Mesendoderm (in vitro differentiated cells): ENCODE data around the gene LLGL1.
A peak's percentile ranks its signal among the peaks of the same experiment; 100 is the strongest.

Source experiments
- DNase-seq: peaks from one replicate; pipeline ENCODE4 v3.0.0; 2013
- H2AK5ac ChIP-seq: 2 replicates; pipeline ENCODE4 v1.6.1; 2013; ENCODE audit warnings: low read length, inconsistent platforms
- H2BK120ac ChIP-seq: 2 replicates; pipeline ENCODE4 v1.6.1; 2013; ENCODE audit warnings: low read depth, mild to moderate bottlenecking, low read length, moderate library complexity, mixed read lengths
- H2BK15ac ChIP-seq: replicated peaks from 2 replicates; pipeline ENCODE4 v1.6.1; 2013; ENCODE audit warnings: low read depth, mild to moderate bottlenecking, moderate library complexity
- H2BK5ac ChIP-seq: 2 replicates; pipeline ENCODE4 v1.6.1; 2013; ENCODE audit warnings: low read length, inconsistent platforms
- H3K18ac ChIP-seq: 2 replicates; pipeline ENCODE4 v1.6.1; 2013; ENCODE audit warnings: mild to moderate bottlenecking, low read length, mixed read lengths
- H3K23ac ChIP-seq: one replicate; pipeline ENCODE4 v1.6.1; 2013; ENCODE audit warnings: low read length
- H3K27ac ChIP-seq: 2 replicates; pipeline ENCODE4 v1.5.1; 2013; ENCODE audit warnings: low read depth, mild to moderate bottlenecking, inconsistent platforms, low read length, moderate library complexity
- H3K27me3 ChIP-seq: 2 replicates; pipeline ENCODE4 v1.6.1; 2013; ENCODE audit warnings: low read length, control low read depth, mild to moderate bottlenecking, inconsistent platforms; ENCODE audit not compliant: insufficient read depth, poor library complexity
- H3K36me3 ChIP-seq: 2 replicates; pipeline ENCODE4 v1.6.1; 2013; ENCODE audit warnings: low read length, inconsistent platforms; ENCODE audit not compliant: control insufficient read depth, insufficient read depth
- H3K4ac ChIP-seq: one replicate; pipeline ENCODE4 v1.6.1; 2013; ENCODE audit warnings: low read depth, mild to moderate bottlenecking, low read length, moderate library complexity
- H3K4me1 ChIP-seq: 2 replicates; pipeline ENCODE4 v1.6.1; 2013; ENCODE audit warnings: low read depth, low read length, inconsistent platforms; ENCODE audit not compliant: control insufficient read depth
- H3K4me2 ChIP-seq: 2 replicates; pipeline ENCODE4 v1.6.1; 2013; ENCODE audit warnings: low read length
- H3K4me3 ChIP-seq: 2 replicates; pipeline ENCODE4 v1.5.1; 2013; ENCODE audit warnings: mild to moderate bottlenecking, low read length
- H3K56ac ChIP-seq: one replicate; pipeline ENCODE4 v1.6.1; 2013; ENCODE audit warnings: low read length
- H3K79me1 ChIP-seq: 2 replicates; pipeline ENCODE4 v1.6.1; 2013; ENCODE audit warnings: low read length, inconsistent platforms
- H3K79me2 ChIP-seq: 2 replicates; pipeline ENCODE4 v1.6.1; 2013; ENCODE audit warnings: mild to moderate bottlenecking, low read length; ENCODE audit not compliant: control insufficient read depth, insufficient read depth
- H3K9ac ChIP-seq: 2 replicates; pipeline ENCODE4 v1.6.1; 2013; ENCODE audit warnings: low read length, inconsistent platforms
- H4K5ac ChIP-seq: one replicate; pipeline ENCODE4 v1.6.1; 2013; ENCODE audit warnings: low read length
- H4K8ac ChIP-seq: one replicate; pipeline ENCODE4 v1.6.1; 2013; ENCODE audit warnings: low read depth, mild to moderate bottlenecking, control low read depth, low read length, moderate library complexity
- WGBS: extraction: QIAGEN DNeasy Blood & Tissue Kit; methylation state at CpG from one replicate; pipeline ENCODE4 v1.1.7; 2013; ENCODE audit warnings: low lambda C conversion rate, missing lambda C conversion rate; ENCODE audit not compliant: insufficient coverage; ENCODE audit errors: extremely low coverage; 5-methylcytosine and 5-hydroxymethylcytosine counted together

Gene LLGL1

DNA sequence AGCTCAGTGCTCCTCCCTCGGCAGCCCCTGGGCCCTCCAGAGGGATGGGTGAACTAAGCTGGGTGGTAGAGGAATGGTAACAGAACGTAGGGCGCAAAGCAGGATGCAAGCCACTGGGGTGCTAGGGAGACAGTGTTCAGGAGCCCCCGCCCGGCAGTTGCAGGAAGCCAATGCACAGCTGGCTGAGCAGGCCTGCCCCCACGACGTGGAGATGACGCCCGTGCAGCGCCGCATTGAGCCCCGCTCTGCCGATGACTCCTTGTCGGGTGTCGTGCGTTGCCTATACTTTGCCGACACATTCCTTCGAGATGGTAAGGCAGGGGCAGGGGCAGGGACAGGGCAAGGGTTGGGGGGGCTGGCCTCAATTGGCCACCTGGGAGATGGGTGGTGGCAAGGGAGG, 12.9 kb downstream of the LLGL1 start:
- H3K18ac ChIP-seq: no peak overlapping the region
- H3K79me1 ChIP-seq: no peaks in the 10 kb centered on the region
- H3K4me3 ChIP-seq: no peak overlapping the region
- no peaks in the 10 kb centered on the region for H3K27me3 ChIP-seq
- no peak for DNase-seq
- no peak overlapping the region for H2BK15ac ChIP-seq
- H2AK5ac ChIP-seq: no peak overlapping the region
- H2BK5ac ChIP-seq: no peak overlapping the region
- no peak overlapping the region for H3K56ac ChIP-seq
- H4K8ac ChIP-seq: no peak overlapping the region
- H3K4me1 ChIP-seq: no peaks in the 10 kb centered on the region
- H3K23ac ChIP-seq: no peak overlapping the region
- no peak overlapping the region for H3K27ac ChIP-seq
- no peak overlapping the region for H3K4me2 ChIP-seq
- WGBS: no CpG with 5 or more reads among the region's 18 CpGs
- no peak overlapping the region for H3K9ac ChIP-seq
- peaks cover 9% of the 10 kb centered on the region for H3K36me3 ChIP-seq
- no peaks in the 10 kb centered on the region for H3K79me2 ChIP-seq
- no peak overlapping the region for H4K5ac ChIP-seq
- H2BK120ac ChIP-seq: no peak overlapping the region
- no peak overlapping the region for H3K4ac ChIP-seq

- Histone ChIP-seq H3K4ac (no peak overlapping the region), H3K27ac (no peak overlapping the region), H3K56ac (no peak overlapping the region), H2BK5ac (no peak overlapping the region), H3K27me3 (no peaks in the 10 kb centered on the region), H2BK120ac (no peak overlapping the region), H3K23ac (no peak overlapping the region), H3K18ac (no peak overlapping the region), H4K5ac (no peak overlapping the region), H3K4me2 (no peak overlapping the region), H2BK15ac (no peak overlapping the region), H3K79me2 (no peaks in the 10 kb centered on the region), H3K9ac (no peak overlapping the region), H2AK5ac (no peak overlapping the region), H3K4me3 (no peak overlapping the region), H4K8ac (no peak overlapping the region), H3K36me3 (peaks cover 14% of the 10 kb centered on the region), H3K4me1 (no peaks in the 10 kb centered on the region), H3K79me1 (no peaks in the 10 kb centered on the region)
- no CpG with 5 or more reads among the region's 19 CpGs for WGBS
- DNase-seq: no peak
Measured at GRCh38 chr17:18240449-18240848, 15.0 kb downstream of the LLGL1 start.

DNA sequence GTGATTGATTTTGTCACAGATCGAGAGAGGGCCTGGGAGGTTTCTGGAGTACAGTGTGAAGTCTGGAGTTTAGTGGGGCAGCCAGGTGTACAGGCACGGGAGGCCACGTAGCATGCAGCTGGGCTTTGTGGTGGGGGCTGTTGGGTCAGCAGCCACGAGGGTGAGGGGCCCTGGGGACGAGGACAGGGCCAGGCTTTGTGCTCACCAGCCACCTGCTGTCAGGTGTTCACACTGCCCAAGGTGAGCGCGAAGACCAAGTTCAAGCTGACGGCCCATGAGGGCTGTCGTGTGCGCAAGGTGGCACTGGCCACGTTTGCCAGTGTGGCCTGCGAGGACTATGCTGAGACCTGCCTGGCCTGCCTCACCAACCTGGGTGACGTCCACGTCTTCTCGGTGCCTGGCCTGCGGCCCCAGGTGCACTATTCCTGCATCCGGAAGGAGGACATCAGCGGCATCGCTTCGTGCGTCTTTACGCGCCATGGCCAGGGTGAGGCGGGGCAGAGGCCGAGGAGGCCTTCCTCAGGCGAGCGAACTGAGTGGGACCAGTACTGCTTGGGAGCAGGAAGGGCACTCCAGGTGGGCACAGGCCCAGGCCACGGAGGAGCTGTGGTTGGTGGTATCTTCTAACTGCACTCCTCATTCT, 15.9 kb downstream of the LLGL1 start:
- H3K4me1 ChIP-seq: no peaks in the 10 kb centered on the region
- H3K27me3 ChIP-seq: no peaks in the 10 kb centered on the region
- WGBS: no CpG with 5 or more reads among the region's 28 CpGs
- no peak overlapping the region for H3K4ac ChIP-seq
- no peaks in the 10 kb centered on the region for H3K79me1 ChIP-seq
- H4K5ac ChIP-seq: no peak overlapping the region
- H3K9ac ChIP-seq: no peak overlapping the region
- H3K4me2 ChIP-seq: no peak overlapping the region
- H2BK120ac ChIP-seq: no peak overlapping the region
- no peak overlapping the region for H2AK5ac ChIP-seq
- no peak overlapping the region for H3K4me3 ChIP-seq
- no peak overlapping the region for H3K27ac ChIP-seq
- no peak overlapping the region for H3K56ac ChIP-seq
- H2BK15ac ChIP-seq: no peak overlapping the region
- no peak overlapping the region for H3K18ac ChIP-seq
- no peak for DNase-seq
- H4K8ac ChIP-seq: no peak overlapping the region
- H2BK5ac ChIP-seq: no peak overlapping the region
- H3K79me2 ChIP-seq: no peaks in the 10 kb centered on the region
- H3K36me3 ChIP-seq: peaks cover 19% of the 10 kb centered on the region
- H3K23ac ChIP-seq: no peak overlapping the region

- H3K56ac ChIP-seq: no peak overlapping the region
- H3K79me1 ChIP-seq: no peaks in the 10 kb centered on the region
- no peak overlapping the region for H3K27ac ChIP-seq
- no peak overlapping the region for H2AK5ac ChIP-seq
- H3K9ac ChIP-seq: no peak overlapping the region
- no peak overlapping the region for H4K5ac ChIP-seq
- no peak for DNase-seq
- H3K4me2 ChIP-seq: no peak overlapping the region
- peaks cover 3% of the 10 kb centered on the region for H3K4me1 ChIP-seq
- H3K4me3 ChIP-seq: no peak overlapping the region
- H2BK5ac ChIP-seq: no peak overlapping the region
- no peak overlapping the region for H4K8ac ChIP-seq
- H3K23ac ChIP-seq: no peak overlapping the region
- WGBS: no CpG with 5 or more reads among the region's 21 CpGs
- no peak overlapping the region for H3K18ac ChIP-seq
- H3K4ac ChIP-seq: no peak overlapping the region
- H2BK120ac ChIP-seq: no peak overlapping the region
- H3K36me3 ChIP-seq: peaks cover 23% of the 10 kb centered on the region
- no peak overlapping the region for H2BK15ac ChIP-seq
- H3K79me2 ChIP-seq: no peaks in the 10 kb centered on the region
- no peaks in the 10 kb centered on the region for H3K27me3 ChIP-seq
Measured at GRCh38 chr17:18245038-18245776, 19.8 kb downstream of the LLGL1 start.

- Histone ChIP-seq H4K8ac (no peak overlapping the region), H2AK5ac (no peak overlapping the region), H2BK15ac (no peak overlapping the region), H3K4ac (no peak overlapping the region), H3K4me2 (no peak overlapping the region), H2BK5ac (no peak overlapping the region), H3K56ac (peak overlapping the region; percentile 62), H3K36me3 (peaks cover 25% of the 10 kb centered on the region), H3K4me1 (peaks cover 3% of the 10 kb centered on the region), H3K4me3 (no peak overlapping the region), H3K79me2 (no peaks in the 10 kb centered on the region), H3K27ac (no peak overlapping the region), H3K9ac (peak overlapping the region; percentile 55), H3K23ac (no peak overlapping the region), H2BK120ac (no peak overlapping the region), H3K79me1 (no peaks in the 10 kb centered on the region), H4K5ac (no peak overlapping the region), H3K18ac (no peak overlapping the region), H3K27me3 (no peaks in the 10 kb centered on the region)
- no peak for DNase-seq
- no CpG with 5 or more reads among the region's 24 CpGs for whole genome bisulfite sequencing
Measured at GRCh38 chr17:18246109-18246725, 20.8 kb downstream of the LLGL1 start.
